Measurements from ENCODE around the gene ZSCAN25. TPM values are rescaled to one million over a fixed set of nuclear protein-coding genes. Genes with fewer than 3 reads are reported as not detected.

ZSCAN25 gene
- total RNA-seq, 2 donors from 2014 or later: 12.7 to 25.7 TPM

DNA sequence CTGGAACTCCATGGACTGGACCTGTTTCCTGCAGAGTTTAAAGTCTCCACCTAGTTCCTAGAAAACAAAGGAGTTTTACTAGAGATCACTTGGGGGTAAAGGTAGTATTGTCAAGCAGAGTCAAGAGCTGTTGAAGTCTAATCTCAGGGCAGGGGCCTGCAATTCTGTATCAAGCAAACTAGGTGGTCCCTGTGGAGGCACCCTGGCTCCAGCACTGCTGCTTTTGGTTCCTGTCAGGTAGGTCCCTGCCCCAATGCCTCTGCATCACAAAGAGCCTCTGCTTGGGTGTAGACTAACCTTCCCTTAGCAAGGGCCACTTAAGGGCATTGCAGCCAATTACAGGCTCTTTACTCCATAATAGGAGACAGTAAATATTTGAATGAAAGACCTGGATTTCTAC is 22.5 kb downstream of the ZSCAN25 start:
- intact Hi-C loops (cut with DNase I): no loop called here
- Histone ChIP-seq H3K9me3 (no peaks in the 10 kb centered on the region), H3K27ac (no peak overlapping the region), H3K27me3 (no peaks in the 10 kb centered on the region), H3K4me3 (no peak overlapping the region), H3K4me1 (no peaks in the 10 kb centered on the region), H3K36me3 (replicated peaks in 1 of 2; ENCODE audit: insufficient read depth in 1 of 2, low read depth in 2 of 2) (no peaks in the 10 kb centered on the region)
- ATAC-seq: no peak
- DNase-seq: no peak
- no peak for TF ChIP-seq POLR2A (IDR thresholded peaks at IDR 0.05)
- TF ChIP-seq, protein P1, sequence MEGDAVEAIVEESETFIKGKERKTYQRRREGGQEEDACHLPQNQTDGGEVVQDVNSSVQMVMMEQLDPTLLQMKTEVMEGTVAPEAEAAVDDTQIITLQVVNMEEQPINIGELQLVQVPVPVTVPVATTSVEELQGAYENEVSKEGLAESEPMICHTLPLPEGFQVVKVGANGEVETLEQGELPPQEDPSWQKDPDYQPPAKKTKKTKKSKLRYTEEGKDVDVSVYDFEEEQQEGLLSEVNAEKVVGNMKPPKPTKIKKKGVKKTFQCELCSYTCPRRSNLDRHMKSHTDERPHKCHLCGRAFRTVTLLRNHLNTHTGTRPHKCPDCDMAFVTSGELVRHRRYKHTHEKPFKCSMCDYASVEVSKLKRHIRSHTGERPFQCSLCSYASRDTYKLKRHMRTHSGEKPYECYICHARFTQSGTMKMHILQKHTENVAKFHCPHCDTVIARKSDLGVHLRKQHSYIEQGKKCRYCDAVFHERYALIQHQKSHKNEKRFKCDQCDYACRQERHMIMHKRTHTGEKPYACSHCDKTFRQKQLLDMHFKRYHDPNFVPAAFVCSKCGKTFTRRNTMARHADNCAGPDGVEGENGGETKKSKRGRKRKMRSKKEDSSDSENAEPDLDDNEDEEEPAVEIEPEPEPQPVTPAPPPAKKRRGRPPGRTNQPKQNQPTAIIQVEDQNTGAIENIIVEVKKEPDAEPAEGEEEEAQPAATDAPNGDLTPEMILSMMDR (IDR thresholded peaks at IDR 0.05): no peak

DNA sequence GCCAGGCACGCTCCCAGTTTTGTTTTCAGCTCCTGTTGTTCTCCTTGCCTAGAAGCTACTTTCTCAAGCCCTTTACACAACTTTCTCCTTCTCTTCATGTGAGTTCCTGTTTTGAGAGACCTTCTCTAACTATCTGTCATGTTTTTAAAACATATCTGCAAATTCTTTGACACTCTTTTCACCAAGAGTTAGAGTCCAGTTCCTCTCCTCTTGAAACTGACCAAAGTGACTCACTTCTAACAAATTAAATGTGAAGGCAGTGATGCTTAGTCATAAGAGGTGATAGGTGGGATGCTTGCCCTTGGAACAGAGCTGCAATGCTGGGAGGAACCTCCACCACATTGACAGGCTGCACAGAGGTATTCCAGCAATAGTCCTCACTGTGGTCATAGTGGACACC is 25.3 kb downstream of the ZSCAN25 start:
- WGBS, 2 donors: 77 to 86% methylated on average over 1 of the region's 1 CpG
- intact Hi-C loops (cut with DNase I): no loop called here
- H3K27ac ChIP-seq: no peak overlapping the region

DNA sequence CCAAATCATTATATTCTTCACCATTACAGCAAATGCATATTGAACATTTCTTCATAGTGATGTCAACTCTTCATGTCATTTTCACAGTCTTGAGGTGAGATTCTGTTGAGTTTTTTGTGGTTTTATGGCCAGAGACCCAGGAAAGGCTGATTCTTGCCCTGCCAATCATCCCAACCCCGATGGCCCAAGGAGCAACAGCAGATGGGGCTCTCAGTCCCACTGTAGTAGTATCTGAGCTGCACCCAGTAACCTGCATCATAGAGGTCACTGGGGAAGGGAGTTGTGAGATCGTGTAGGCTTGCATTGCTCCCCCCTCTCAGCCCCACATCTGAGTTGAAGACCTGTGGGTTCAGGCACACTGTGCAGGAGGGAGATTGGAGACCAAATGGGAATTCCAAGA is 26.7 kb downstream of the ZSCAN25 start:
- Histone ChIP-seq H3K27me3 (no peaks in the 10 kb centered on the region), H3K36me3 (replicated peaks in 1 of 2; ENCODE audit: insufficient read depth in 1 of 2, low read depth in 2 of 2) (no peaks in the 10 kb centered on the region), H3K27ac (no peak overlapping the region), H3K9me3 (no peaks in the 10 kb centered on the region), H3K4me3 (no peak overlapping the region), H3K4me1 (no peaks in the 10 kb centered on the region)
- intact Hi-C loops (cut with DNase I): no loop called here
- DNase-seq: no peak
- 67 to 92% methylated on average over 2 of the region's 2 CpGs for WGBS, 2 donors
- TF ChIP-seq, protein P1 (IDR thresholded peaks at IDR 0.05): no peak
- no peak for TF ChIP-seq POLR2A (IDR thresholded peaks at IDR 0.05)
- no peak for ATAC-seq

More for the DNA sequence above, 25.3 kb downstream of the ZSCAN25 start:
- Histone ChIP-seq H3K4me1 (no peaks in the 10 kb centered on the region), H3K36me3 (replicated peaks in 1 of 2; ENCODE audit: insufficient read depth in 1 of 2, low read depth in 2 of 2) (no peaks in the 10 kb centered on the region), H3K27me3 (no peaks in the 10 kb centered on the region), H3K9me3 (no peaks in the 10 kb centered on the region), H3K4me3 (no peak overlapping the region)
- DNase-seq (no peak), ATAC-seq (no peak)
- TF ChIP-seq POLR2A (IDR thresholded peaks at IDR 0.05): no peak
- TF ChIP-seq, protein P1 (IDR thresholded peaks at IDR 0.05): no peak

- Histone ChIP-seq H3K27ac (no peak overlapping the region), H3K4me3 (no peak overlapping the region), H3K9me3 (no peaks in the 10 kb centered on the region), H3K4me1 (no peaks in the 10 kb centered on the region), H3K27me3 (no peaks in the 10 kb centered on the region), H3K36me3 (replicated peaks in 1 of 2; ENCODE audit: insufficient read depth in 1 of 2, low read depth in 2 of 2) (no peaks in the 10 kb centered on the region)
- intact Hi-C loops (cut with DNase I): no loop called here
- WGBS, 2 donors: 91 to 97% methylated on average over 3 of the region's 3 CpGs
- no peak for TF ChIP-seq POLR2A (IDR thresholded peaks at IDR 0.05)
- TF ChIP-seq, protein P1 (IDR thresholded peaks at IDR 0.05): no peak
- ATAC-seq: no peak
- DNase-seq: no peak
Observed at GRCh38 chr7:99644431-99644830, 27.7 kb downstream of the ZSCAN25 start.

DNA sequence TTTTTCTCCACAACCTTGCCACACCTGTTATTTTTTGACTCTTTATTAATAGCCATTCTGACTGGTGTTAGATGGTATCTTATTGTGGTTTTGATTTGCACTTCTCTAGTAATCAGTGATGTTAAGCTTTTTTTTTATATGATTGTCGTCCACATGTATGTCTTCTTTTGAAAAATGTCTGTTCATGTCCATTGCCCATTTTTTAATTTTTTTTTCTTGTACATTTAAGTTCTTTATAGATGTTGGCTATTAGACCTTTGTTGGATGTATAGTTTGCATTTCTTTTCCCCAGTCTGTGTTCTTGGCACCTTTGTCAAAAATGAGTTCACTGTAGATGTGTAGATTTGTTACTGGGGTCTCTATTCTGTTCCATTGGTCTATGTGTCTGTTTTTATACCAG is 28.8 kb downstream of the ZSCAN25 start:
- DNase-seq (no peak), ATAC-seq (no peak)
- no peak overlapping the region for H3K4me3 ChIP-seq
- 88 to 95% methylated on average over 1 of the region's 1 CpG for WGBS, 2 donors
- H3K9me3 ChIP-seq: no peaks in the 10 kb centered on the region
- intact Hi-C loops (cut with DNase I): no loop called here
- H3K27me3 ChIP-seq: no peaks in the 10 kb centered on the region
- no peaks in the 10 kb centered on the region for H3K36me3 ChIP-seq (replicated peaks in 1 of 2; ENCODE audit: insufficient read depth in 1 of 2, low read depth in 2 of 2)
- TF ChIP-seq, protein P1 (IDR thresholded peaks at IDR 0.05): no peak
- TF ChIP-seq POLR2A (IDR thresholded peaks at IDR 0.05): no peak
- no peak overlapping the region for H3K27ac ChIP-seq
- no peaks in the 10 kb centered on the region for H3K4me1 ChIP-seq
